Keratinocyte (primary cell): ENCODE results near the gene ZP1. TPM values are rescaled to one million over a fixed set of nuclear protein-coding genes. Genes with fewer than 3 reads are reported as not detected.

Experiments used
- DNase-seq: peaks from one replicate; pipeline ENCODE4 v3.0.0-alpha.2; 2011; ENCODE audit warnings: low read depth, missing footprints, low spot score
- FAIRE-seq: peaks from 2 replicates; lab custom pipeline; 2011; peaks lifted over from hg19 to GRCh38; lab: Jason Lieb, UNC
- H2AFZ ChIP-seq: 2 replicates; pipeline ENCODE4 v1.6.0; 2012; ENCODE audit warnings: low read length, control low read depth, inconsistent platforms; ENCODE audit not compliant: control insufficient read depth
- H3K27ac ChIP-seq: 2 replicates; pipeline ENCODE4 v1.5.1; 2011; ENCODE audit warnings: low read length; ENCODE audit not compliant: control insufficient read depth, insufficient read depth
- H3K27me3 ChIP-seq: 3 replicates; pipeline ENCODE4 v1.6.0; 2011; ENCODE audit warnings: low read length; ENCODE audit not compliant: control insufficient read depth, insufficient read depth; ENCODE audit errors: extremely low read depth
- H3K36me3 ChIP-seq, 2 experiments: 2 replicates in 1 of 2; 3 replicates in 1 of 2; pipeline ENCODE4 v1.5.1; 2011; ENCODE audit warnings: low read length in 2 of 2, mild to moderate bottlenecking in 1 of 2; ENCODE audit not compliant: control insufficient read depth in 2 of 2, insufficient read depth in 2 of 2; ENCODE audit errors: extremely low read depth in 1 of 2
- H3K4me1 ChIP-seq: 3 replicates; pipeline ENCODE4 v1.5.1; 2011; ENCODE audit warnings: low read length; ENCODE audit not compliant: control insufficient read depth, insufficient read depth; ENCODE audit errors: extremely low read depth
- H3K4me2 ChIP-seq: 3 replicates; pipeline ENCODE4 v1.6.0; 2011; ENCODE audit warnings: low read depth, low read length; ENCODE audit not compliant: control insufficient read depth, insufficient read depth; ENCODE audit errors: extremely low read depth
- H3K4me3 ChIP-seq, 3 experiments: fragments of 200-600 bp in 1 of 3; sonication (generic) in 1 of 3; 2 replicates in 2 of 3; 3 replicates in 1 of 3; pipeline ENCODE4 v1.5.1; 2011 to 2016; ENCODE audit warnings: low read length in 3 of 3, mild to moderate bottlenecking in 3 of 3, control low read depth in 2 of 3, inconsistent platforms in 1 of 3, low read depth in 1 of 3, mixed read lengths in 1 of 3, mixed run types in 1 of 3, moderate library complexity in 1 of 3; ENCODE audit not compliant: control insufficient read depth in 2 of 3, insufficient read depth in 2 of 3; ENCODE audit errors: extremely low read depth in 1 of 3
- H3K79me2 ChIP-seq: 2 replicates; pipeline ENCODE4 v1.6.0; 2012; ENCODE audit warnings: low read length; ENCODE audit not compliant: control insufficient read depth, insufficient read depth
- H3K9ac ChIP-seq: 3 replicates; pipeline ENCODE4 v1.6.0; 2011; ENCODE audit warnings: low read length; ENCODE audit not compliant: control insufficient read depth, insufficient read depth; ENCODE audit errors: extremely low read depth
- H3K9me1 ChIP-seq: 3 replicates; pipeline ENCODE4 v1.6.0; 2011; ENCODE audit warnings: low read length; ENCODE audit not compliant: control insufficient read depth, insufficient read depth; ENCODE audit errors: extremely low read depth
- H3K9me3 ChIP-seq: 2 replicates; pipeline ENCODE4 v1.5.1; 2012; ENCODE audit warnings: low read depth, low read length; ENCODE audit not compliant: control insufficient read depth
- H4K20me1 ChIP-seq: 3 replicates; pipeline ENCODE4 v1.6.0; 2011; ENCODE audit warnings: low read length; ENCODE audit not compliant: control insufficient read depth, insufficient read depth; ENCODE audit errors: extremely low read depth
- CTCF ChIP-seq, 3 experiments: IDR thresholded peaks in 1 of 3; conservative IDR thresholded peaks in 1 of 3; optimal IDR thresholded peaks in 1 of 3; 2 replicates in 2 of 3; 3 replicates in 1 of 3; pipeline versions ENCODE3 to v1.5.1; 2011; ENCODE audit warnings: low read length in 3 of 3, mild to moderate bottlenecking in 3 of 3, moderate library complexity in 2 of 3, control low read depth in 1 of 3, inconsistent platforms in 1 of 3; ENCODE audit not compliant: insufficient read depth in 2 of 3; ENCODE audit errors: extremely low read depth in 1 of 3
- EZH2 ChIP-seq: IDR thresholded peaks from one replicate; pipeline ENCODE4 v1.6.1; 2012; ENCODE audit warnings: inconsistent platforms, mild to moderate bottlenecking, low read length, moderate library complexity
- dilution Hi-C: fragments of 300-500 bp; cut with MboI; formaldehyde crosslinking; loops from one replicate; pipeline ENCODE4 v1.7.0; 2020; ENCODE audit warnings: low sequenced_read_pairs; ENCODE audit not compliant: extremely low pct_ligation_motif_present
- polyA plus RNA-seq, 5 experiments: library from polyadenylated mRNA; depleted of rRNA in 3 of 5; stranded (reverse) in 3 of 5; stranded (forward) in 1 of 5; unstranded in 1 of 5; fragments of >200 nt; gene quantifications; 1 replicate in 1 of 5; 2 replicates in 3 of 5; 3 replicates in 1 of 5; pipeline versions ENCODE4 v1.2.1 to v1.2.3, GENCODE V29; 2011 to 2012; ENCODE audit warnings: missing spikeins in 2 of 5, low read depth in 1 of 5, low replicate concordance in 1 of 5

The ZP1 gene
- polyA plus RNA-seq, 1 donor (not counting 4 experiments of a cell fraction or from before 2014, with no cell fraction given), result not detected

- Histone ChIP-seq H3K4me3 (no peak overlapping the region), H3K9me1 (no peaks in the 10 kb centered on the region), H3K27me3 (no peaks in the 10 kb centered on the region), H3K79me2 (no peaks in the 10 kb centered on the region), H3K4me2 (no peak overlapping the region), H2AFZ (no peak overlapping the region), H3K4me1 (no peaks in the 10 kb centered on the region), H4K20me1 (no peaks in the 10 kb centered on the region), H3K9ac (no peak overlapping the region), H3K27ac (no peak overlapping the region), H3K36me3 (peaks cover 23 to 30% of the 10 kb centered on the region in 2 experiments), H3K9me3 (no peaks in the 10 kb centered on the region)
- TF ChIP-seq CTCF (optimal IDR thresholded peaks at IDR 0.05 in 1 of 3, IDR thresholded peaks at IDR 0.05 in 1 of 3, conservative IDR thresholded peaks at IDR 0.05 in 1 of 3; ENCODE audit: extremely low read depth in 1 of 3, insufficient read depth in 2 of 3, low read length in 3 of 3) (no peak), EZH2 (no peak)
- FAIRE-seq (no peak), DNase-seq (no peak)
- dilution Hi-C loops, result no loop called here
Observed at GRCh38 chr11:60852117-60852981, 15.0 kb upstream of the ZP1 start.

- Histone ChIP-seq H3K27ac (no peak overlapping the region), H4K20me1 (no peaks in the 10 kb centered on the region), H3K4me1 (no peaks in the 10 kb centered on the region), H3K9ac (no peak overlapping the region), H3K27me3 (no peaks in the 10 kb centered on the region), H3K4me3 (no peak overlapping the region), H3K4me2 (no peak overlapping the region), H3K36me3 (peaks cover 17 to 22% of the 10 kb centered on the region in 2 experiments), H3K9me3 (no peaks in the 10 kb centered on the region), H3K9me1 (no peaks in the 10 kb centered on the region), H2AFZ (no peak overlapping the region), H3K79me2 (no peaks in the 10 kb centered on the region)
- dilution Hi-C loops, result no loop called here
- TF ChIP-seq EZH2, result no peak
- no peak for TF ChIP-seq CTCF (optimal IDR thresholded peaks at IDR 0.05 in 1 of 3, IDR thresholded peaks at IDR 0.05 in 1 of 3, conservative IDR thresholded peaks at IDR 0.05 in 1 of 3; ENCODE audit: extremely low read depth in 1 of 3, insufficient read depth in 2 of 3, low read length in 3 of 3)
- no peak for DNase-seq
- FAIRE-seq, result no peak
Observed at GRCh38 chr11:60852982-60853950, 14.1 kb upstream of the ZP1 start.
